ENCODE results near the gene NUPR2. TPM values are rescaled to one million over a fixed set of nuclear protein-coding genes. Genes with fewer than 3 reads are reported as not detected.
"Not testable (repeated sequence)": the region's sequence is repeated elsewhere in the genome, so short reads cannot be mapped to it uniquely, and the experiment has no call there.

The NUPR2 gene
- total RNA-seq, 1 donor from 2014 or later, result not detected

DNA sequence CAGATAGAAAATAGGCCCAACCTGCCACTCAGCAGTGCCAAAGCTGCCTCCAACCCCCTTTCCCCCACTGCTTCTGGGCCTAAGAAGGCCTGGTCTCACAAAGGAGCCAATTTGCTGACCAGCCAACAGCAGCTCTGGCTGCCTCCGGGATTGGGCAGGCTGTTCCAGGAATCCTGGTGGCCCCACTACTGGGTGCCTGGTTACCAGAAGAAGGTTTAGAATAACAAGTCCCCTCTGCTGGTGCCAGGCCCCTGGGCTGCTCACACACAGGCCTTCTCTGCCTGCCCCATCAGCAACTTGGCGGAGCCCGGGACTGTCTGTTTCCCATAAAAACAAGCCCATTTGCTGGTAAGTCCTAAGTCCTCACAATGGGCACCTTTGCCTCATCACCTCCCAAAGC is 24.6 kb downstream of the NUPR2 start:
- DNase-seq (ENCODE audit: low spot score), result no peak
- intact Hi-C loops (cut with DNase I), result no loop called here

DNA sequence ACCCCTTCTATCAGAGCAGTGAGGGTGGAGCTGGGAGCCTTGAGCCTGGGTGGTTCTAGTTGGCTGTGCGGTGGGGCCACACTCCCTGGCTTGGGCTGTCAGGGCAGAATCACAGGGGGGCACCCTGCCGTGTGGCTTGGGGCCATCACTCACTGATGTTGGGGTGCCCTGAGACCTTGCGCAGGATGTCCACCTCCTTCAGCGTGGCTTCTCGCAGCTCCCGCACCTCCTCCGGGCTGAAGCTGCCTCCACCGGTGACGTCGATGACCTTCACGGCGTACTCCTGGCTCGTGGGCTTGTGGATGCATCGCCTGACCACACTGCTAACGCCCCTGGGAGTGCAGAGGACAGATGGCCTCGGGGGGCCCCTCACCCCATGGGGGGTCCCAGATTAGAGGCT is 28.8 kb downstream of the NUPR2 start:
- intact Hi-C loops (cut with DNase I), result no loop called here
- DNase-seq (ENCODE audit: low spot score), result no peak

DNA sequence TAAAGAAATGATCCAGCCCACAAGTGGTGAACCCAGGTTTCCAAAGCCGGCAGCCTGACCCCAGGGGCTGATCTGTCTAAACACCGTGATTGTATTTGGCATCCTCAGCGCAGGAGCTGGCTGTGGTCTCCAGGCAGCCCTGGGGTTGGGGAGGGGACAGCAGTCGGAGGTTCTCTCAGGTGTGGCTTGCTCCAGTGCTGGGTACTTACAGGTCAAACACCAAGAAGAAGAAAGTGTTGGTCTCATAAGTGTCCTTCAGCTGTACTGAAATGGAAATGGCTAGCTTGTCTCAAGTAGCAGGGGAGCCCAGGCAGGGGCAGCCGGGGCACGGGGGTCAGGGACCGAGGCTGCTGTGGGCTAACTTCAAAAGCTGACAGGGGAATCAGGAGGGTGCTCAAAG is 29.5 kb downstream of the NUPR2 start:
- no peak for DNase-seq (ENCODE audit: low spot score)
- intact Hi-C loops (cut with DNase I), result no loop called here

DNA sequence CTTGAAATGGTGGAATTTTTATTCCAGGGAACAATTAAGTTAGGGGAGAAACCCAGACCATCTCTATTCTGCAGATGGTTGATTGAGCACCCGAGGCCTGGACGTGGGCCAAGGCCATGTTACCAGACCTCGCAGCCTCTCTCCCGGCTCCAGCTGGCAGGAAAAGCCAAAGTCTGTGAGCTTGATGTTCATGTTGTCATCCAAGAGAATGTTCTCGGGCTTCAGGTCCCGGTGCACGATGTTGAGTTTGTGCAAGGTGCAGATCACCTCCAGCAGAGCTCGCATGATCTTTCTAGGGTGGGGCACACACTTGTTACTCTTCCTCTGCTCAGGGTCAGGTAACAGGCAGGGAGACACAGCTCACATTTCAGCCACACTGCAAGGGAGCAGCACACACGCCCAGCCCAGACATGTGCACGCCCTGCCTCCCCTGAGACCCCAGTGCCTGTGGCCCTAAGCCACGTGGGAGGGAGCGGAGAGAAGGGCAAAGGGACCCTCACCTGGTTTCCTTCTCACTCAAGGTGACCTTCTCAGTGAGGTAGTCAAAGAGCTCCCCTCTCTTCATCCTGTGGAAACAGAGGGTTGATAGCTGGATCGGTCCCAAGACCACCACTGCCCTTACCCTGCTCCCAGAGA is 32.9 kb downstream of the NUPR2 start:
- intact Hi-C loops (cut with DNase I), result no loop called here
- peak; percentile 72 for DNase-seq (ENCODE audit: low spot score)

DNA sequence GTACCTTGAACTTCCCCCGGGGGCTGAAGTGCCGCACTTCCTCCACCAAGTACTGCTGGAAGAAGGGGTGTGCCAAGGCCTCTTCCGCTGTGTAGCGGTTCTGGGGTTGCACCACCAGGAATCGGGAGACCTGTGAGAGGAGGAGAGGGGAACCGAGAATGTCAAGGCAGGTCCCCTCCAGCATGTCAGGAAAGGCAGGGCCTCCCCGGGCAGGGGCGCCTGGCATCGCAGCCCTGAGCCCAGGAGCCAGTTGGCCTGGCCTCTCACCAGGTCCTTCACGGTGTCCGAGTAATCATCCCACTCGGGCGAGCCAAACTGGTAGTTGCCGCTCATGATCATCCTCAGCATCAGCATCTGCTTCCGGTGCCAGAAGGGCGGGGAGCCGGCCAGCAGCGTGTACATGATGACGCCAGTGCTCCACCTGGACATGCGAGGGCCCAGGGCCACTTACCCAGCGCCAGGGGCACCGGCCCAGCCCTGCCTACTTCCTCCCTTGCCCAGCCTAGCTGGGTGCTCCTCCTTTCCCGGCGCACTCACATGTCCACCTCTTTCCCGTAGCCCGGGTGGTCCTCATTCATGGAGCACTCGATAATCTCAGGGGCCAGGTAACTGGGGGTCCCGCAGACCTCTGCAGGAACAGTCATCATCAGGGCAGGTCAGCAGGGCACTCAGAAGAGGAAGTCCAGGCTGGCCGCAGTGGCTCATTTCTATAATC is 34.4 kb downstream of the NUPR2 start:
- intact Hi-C loops (cut with DNase I), result no loop called here
- peak; percentile 68 for DNase-seq (ENCODE audit: low spot score)

DNA sequence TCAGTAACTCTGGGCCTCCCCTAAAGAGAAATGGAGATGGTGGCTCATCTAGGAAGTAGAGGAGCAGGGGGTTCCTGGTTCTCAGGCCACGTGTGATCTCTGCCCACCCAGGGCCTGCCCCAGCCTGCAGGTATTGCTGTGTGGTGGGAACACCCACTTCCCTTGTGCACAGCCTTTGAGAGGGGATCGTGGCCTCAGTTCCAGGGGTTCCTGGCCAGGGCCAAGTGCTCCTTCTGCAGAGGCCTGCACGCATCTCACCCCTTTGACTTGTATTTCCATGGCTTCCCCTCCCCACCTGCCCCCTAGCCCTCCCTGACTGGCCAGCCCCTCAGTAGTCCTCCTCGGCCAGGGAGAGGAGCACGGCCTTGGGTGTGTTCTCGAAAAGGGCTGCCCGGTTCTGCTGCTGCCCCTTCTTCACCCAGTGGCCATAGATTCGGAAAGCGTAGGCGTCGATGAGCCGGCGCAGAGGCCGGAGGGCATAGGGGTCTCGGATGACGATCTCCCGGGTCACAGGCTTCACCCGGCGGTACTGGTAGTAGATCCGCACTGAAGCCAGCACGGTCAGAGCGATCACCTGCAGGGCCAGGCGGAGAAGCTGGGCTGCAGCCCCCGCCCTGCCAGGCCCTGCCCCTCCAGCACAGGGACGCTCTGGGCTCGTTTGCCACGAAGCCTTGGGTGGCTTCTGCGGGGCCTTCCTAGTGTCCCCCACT is 35.3 kb downstream of the NUPR2 start:
- intact Hi-C loops (cut with DNase I), result not testable (repeated sequence)
- peak; percentile 63 for DNase-seq (ENCODE audit: low spot score)

DNA sequence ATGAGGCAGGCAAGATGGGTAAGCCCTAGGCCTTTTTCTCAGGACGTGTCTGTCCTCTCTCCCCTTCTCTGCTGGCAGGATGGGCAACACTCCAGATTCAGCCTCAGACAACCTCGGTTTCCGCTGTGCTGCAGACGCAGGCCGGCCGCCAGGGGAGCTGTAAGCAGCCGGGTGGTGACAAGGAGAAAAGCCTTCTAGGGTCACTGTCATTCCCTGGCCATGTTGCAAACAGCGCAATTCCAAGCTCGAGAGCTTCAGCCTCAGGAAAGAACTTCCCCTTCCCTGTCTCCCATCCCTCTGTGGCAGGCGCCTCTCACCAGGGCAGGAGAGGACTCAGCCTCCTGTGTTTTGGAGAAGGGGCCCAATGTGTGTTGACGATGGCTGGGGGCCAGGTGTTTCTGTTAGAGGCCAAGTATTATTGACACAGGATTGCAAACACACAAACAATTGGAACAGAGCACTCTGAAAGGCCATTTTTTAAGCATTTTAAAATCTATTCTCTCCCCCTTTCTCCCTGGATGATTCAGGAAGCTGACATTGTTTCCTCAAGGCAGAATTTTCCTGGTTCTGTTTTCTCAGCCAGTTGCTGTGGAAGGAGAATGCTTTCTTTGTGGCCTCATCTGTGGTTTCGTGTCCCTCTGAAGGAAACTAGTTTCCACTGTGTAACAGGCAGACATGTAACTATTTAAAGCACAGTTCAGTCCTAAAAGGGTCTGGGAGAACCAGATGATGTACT is 36.6 kb downstream of the NUPR2 start:
- DNase-seq (ENCODE audit: low spot score), result peak; percentile 91
- intact Hi-C loops (cut with DNase I), result loop anchor here (5.0 to 10.0 kb wide), 2 partner anchors 107 to 195 kb away; partner anchors contain the start of gene ZNF713

DNA sequence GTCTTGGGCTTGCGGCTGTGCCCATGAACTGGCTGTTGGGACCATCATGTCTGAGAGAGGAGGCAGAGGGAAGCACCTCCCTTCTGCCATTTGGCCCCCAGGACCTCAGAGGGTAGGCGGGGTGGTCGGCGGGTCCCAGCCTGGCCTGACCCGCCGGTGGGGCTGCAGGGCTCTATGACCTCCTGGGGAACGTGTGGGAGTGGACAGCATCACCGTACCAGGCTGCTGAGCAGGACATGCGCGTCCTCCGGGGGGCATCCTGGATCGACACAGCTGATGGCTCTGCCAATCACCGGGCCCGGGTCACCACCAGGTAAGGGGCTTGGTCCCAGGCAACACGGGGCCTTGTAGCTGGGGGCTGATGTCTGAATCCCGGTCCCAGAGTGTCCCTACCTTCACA is 38.0 kb downstream of the NUPR2 start:
- intact Hi-C loops (cut with DNase I), result loop anchor here (5.0 to 10.0 kb wide), 2 partner anchors 106 to 193 kb away; partner anchors contain the start of gene ZNF713
- DNase-seq (ENCODE audit: low spot score), result peak; percentile 69

DNA sequence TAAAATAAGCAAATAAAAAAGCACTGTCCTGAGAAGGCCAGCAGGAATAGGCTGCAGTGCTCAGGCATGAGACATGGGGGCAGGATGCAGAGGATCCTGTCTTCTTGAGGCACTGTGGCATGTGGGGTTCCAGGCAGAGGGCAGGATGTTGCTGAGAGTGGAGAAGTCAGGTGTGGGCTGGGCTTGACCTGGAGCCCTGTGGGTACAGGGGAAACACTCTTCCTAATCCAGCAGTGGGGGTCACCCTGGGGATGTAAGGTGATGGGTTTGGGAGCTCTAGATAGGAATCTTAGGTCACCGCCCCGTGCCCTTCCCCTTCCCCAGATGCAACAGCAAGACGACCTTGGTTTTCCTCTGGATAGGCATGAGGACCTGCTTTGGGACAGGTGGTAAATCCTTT is 38.5 kb downstream of the NUPR2 start:
- intact Hi-C loops (cut with DNase I), result loop anchor here (5.0 to 10.0 kb wide), 2 partner anchors 105 to 193 kb away; partner anchors contain the start of gene ZNF713

DNA sequence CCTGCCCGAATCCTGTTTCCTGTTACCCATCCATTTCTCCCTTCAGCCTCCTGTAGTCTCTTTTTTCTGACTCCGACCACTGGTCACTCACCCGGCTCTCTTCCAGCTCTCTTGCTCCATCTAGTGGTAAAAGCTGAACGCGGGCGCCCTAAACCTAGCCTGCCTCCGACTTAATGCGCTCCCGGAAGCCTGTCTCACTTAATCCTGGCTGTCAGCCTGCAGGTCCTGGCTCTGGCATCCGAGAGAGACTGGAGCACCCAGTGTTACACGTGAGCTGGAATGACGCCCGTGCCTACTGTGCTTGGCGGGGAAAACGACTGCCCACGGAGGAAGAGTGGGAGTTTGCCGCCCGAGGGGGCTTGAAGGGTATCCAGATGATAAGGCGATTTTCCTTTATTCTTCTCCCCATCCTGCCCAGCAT is 41.8 kb downstream of the NUPR2 start:
- peak; percentile 94 for DNase-seq (ENCODE audit: low spot score)
- intact Hi-C loops (cut with DNase I), result loop anchor here (1.0 to 10.0 kb wide), 3 partner anchors 70 to 433 kb away; partner anchors contain the start of gene ZNF713

More for the DNA sequence above, 38.5 kb downstream of the NUPR2 start:
- DNase-seq (ENCODE audit: low spot score), result peak; percentile 63

DNA sequence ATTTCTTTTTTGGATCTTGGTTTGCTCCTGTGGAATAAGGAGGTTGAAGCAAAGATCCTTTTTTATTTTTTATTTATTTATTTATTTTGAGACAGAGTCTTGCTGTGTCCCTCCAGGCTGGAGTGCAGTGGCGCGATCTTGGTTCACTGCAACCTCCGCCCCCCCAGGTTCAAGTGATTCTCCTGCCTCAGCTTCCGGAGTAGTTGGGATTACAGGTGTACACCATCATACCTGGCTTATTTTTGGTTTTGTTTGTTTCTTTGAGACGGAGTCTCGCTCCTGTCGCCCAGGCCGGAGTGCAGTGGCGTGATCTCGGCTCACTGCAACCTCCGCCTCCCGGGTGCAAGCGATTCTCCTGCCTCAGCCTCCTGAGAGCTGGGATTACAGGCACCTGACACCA is 49.8 kb downstream of the NUPR2 start:
- intact Hi-C loops (cut with DNase I), result not testable (repeated sequence)
- DNase-seq (ENCODE audit: low spot score), result peak; percentile 50

Other genes starting within 250 kb of the NUPR2 start
- 2.5 TPM for gene ZNF713, start 229.0 kb downstream of the NUPR2 start, total RNA-seq
- gene MRPS17, start 164.5 kb downstream of the NUPR2 start, total RNA-seq, result 13.4 TPM
- gene NIPSNAP2, start 151.8 kb downstream of the NUPR2 start, total RNA-seq, result 251 TPM
- 9.7 TPM for gene PSPH, start 65.0 kb downstream of the NUPR2 start, total RNA-seq
- 74.0 TPM for gene CCT6A, start 64.7 kb downstream of the NUPR2 start, total RNA-seq
- 32.3 TPM for gene SUMF2, start 52.1 kb downstream of the NUPR2 start, total RNA-seq
- 15.3 TPM for gene PHKG1, start 23.5 kb downstream of the NUPR2 start, total RNA-seq
- gene CHCHD2, start 9.9 kb downstream of the NUPR2 start, total RNA-seq, result 394 TPM

Measured in cardiac septum (tissue), 1 donor.